Neural progenitor cell (in vitro differentiated cells): ENCODE results near the gene SLC41A1. TPM values are rescaled to one million over a fixed set of nuclear protein-coding genes. Genes with fewer than 3 reads are reported as not detected.

Source experiments
- DNase-seq: peaks from one replicate; pipeline ENCODE4 v3.0.0-alpha.2; 2016; ENCODE audit warnings: low spot score
- H2AFZ ChIP-seq: fragments of 200-600 bp; sonication (generic); replicated peaks from 2 replicates; pipeline ENCODE4 v1.6.1; 2016; ENCODE audit warnings: antibody characterized with exemption
- H3F3A ChIP-seq: fragments of 200-600 bp; sonication (generic); 2 replicates; pipeline ENCODE4 v1.6.1; 2016; ENCODE audit warnings: antibody characterized with exemption, low read depth
- H3K27ac ChIP-seq: fragments of 200-600 bp; sonication (generic); 2 replicates; pipeline ENCODE4 v1.5.1; 2016; ENCODE audit warnings: mild to moderate bottlenecking
- H3K27me3 ChIP-seq: fragments of 200-600 bp; sonication (generic); 2 replicates; pipeline ENCODE4 v1.6.1; 2016; ENCODE audit warnings: mild to moderate bottlenecking, moderate library complexity
- H3K36me3 ChIP-seq: fragments of 200-600 bp; sonication (generic); 2 replicates; pipeline ENCODE4 v1.5.1; 2016
- H3K4me1 ChIP-seq: fragments of 200-600 bp; sonication (generic); 2 replicates; pipeline ENCODE4 v1.6.1; 2016; ENCODE audit warnings: mixed run types
- H3K4me2 ChIP-seq: fragments of 200-600 bp; sonication (generic); 2 replicates; pipeline ENCODE4 v1.6.1; 2016
- H3K4me3 ChIP-seq: fragments of 200-600 bp; sonication (generic); 2 replicates; pipeline ENCODE4 v1.5.1; 2016
- H3K79me2 ChIP-seq: fragments of 200-600 bp; sonication (generic); 2 replicates; pipeline ENCODE4 v1.6.1; 2016; ENCODE audit warnings: low read depth
- H3K9ac ChIP-seq: fragments of 200-600 bp; sonication (generic); 2 replicates; pipeline ENCODE4 v1.6.1; 2016
- H3K9me3 ChIP-seq: fragments of 200-600 bp; sonication (generic); 2 replicates; pipeline ENCODE4 v1.5.1; 2016; ENCODE audit warnings: low read depth
- H4K20me1 ChIP-seq: fragments of 200-600 bp; sonication (generic); 2 replicates; pipeline ENCODE4 v1.6.1; 2016; ENCODE audit warnings: low read depth
- H3K27ac Mint-ChIP-seq: 3 replicates; pipeline ENCODE4 v1.8.0; 2021; ENCODE audit warnings: mixed read lengths
- H3K27me3 Mint-ChIP-seq: 2 replicates; pipeline ENCODE4 v1.8.0; 2022; ENCODE audit warnings: low read depth, mild to moderate bottlenecking, inconsistent platforms, moderate library complexity, mixed read lengths; ENCODE audit not compliant: insufficient read depth
- H3K36me3 Mint-ChIP-seq: 3 replicates; pipeline ENCODE4 v1.8.0; 2021; ENCODE audit warnings: mixed read lengths
- H3K4me1 Mint-ChIP-seq: 3 replicates; pipeline ENCODE4 v1.8.0; 2021; ENCODE audit warnings: mixed read lengths
- H3K4me3 Mint-ChIP-seq: 3 replicates; pipeline ENCODE4 v1.8.0; 2021; ENCODE audit warnings: mild to moderate bottlenecking, moderate library complexity, mixed read lengths
- H3K9me3 Mint-ChIP-seq: 3 replicates; pipeline ENCODE4 v1.8.0; 2020; ENCODE audit warnings: mixed read lengths
- EZH2 ChIP-seq: fragments of 200-600 bp; sonication (generic); IDR thresholded peaks from 2 replicates; pipeline ENCODE4 v1.6.1; 2017; ENCODE audit warnings: antibody characterized with exemption, mild to moderate bottlenecking, moderate library complexity
- EZH2phosphoT487 ChIP-seq: fragments of 200-600 bp; sonication (generic); IDR thresholded peaks from 2 replicates; pipeline ENCODE4 v1.6.1; 2017; ENCODE audit warnings: antibody characterized with exemption
- total RNA-seq: library from RNA; depleted of rRNA; stranded (reverse); fragments of >200 nt; gene quantifications from 2 replicates; pipeline ENCODE4 v1.2.3, GENCODE V29; 2015; ENCODE audit warnings: low replicate concordance
- TF ChIP-seq, protein P1 (sequence below): fragments of 200-600 bp; sonication (generic); IDR thresholded peaks from 2 replicates; pipeline ENCODE4 v1.5.1; 2017; ENCODE audit warnings: antibody characterized with exemption, mild to moderate bottlenecking

The SLC41A1 gene
- total RNA-seq, 1 donor from 2014 or later = 10.4 TPM

DNA sequence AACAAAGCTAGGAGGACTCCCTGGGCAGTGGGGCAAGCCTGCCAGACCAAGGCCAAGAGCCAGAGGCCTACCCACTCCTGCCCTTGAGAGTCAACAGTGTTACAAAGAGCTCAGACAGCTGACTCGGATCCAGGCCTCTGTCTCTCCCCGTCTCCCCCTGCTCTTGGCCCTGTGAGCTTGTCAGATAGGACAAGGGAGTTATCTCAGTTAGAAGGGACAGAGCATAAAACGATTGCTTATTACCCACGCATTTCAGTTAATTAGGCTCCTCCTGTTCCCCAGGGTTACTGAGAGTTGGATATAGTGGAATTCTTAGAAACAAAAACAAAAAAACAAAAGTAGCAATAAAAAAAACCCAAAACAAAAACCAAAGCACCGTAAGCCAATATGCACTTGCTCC lies 1.3 kb downstream of the SLC41A1 start:
- Mint-ChIP-seq H3K4me1 (peaks cover 33% of the 10 kb centered on the region), H3K4me3 (peak overlapping the region; percentile 93), H3K27ac (no peak overlapping the region), H3K36me3 (peaks cover 30% of the 10 kb centered on the region), H3K27me3 (peaks cover 2% of the 10 kb centered on the region), H3K9me3 (no peaks in the 10 kb centered on the region)
- no peak overlapping the region for H2AFZ ChIP-seq
- H3F3A ChIP-seq = peaks cover 9% of the 10 kb centered on the region
- peak overlapping the region; percentile 79 for H3K4me3 ChIP-seq
- H3K9me3 ChIP-seq = no peaks in the 10 kb centered on the region
- peaks cover 24% of the 10 kb centered on the region for H3K79me2 ChIP-seq
- H3K36me3 ChIP-seq = no peaks in the 10 kb centered on the region
- no peak for DNase-seq
- H3K4me1 ChIP-seq = peaks cover 24% of the 10 kb centered on the region
- no peak overlapping the region for H3K27ac ChIP-seq
- peaks cover 14% of the 10 kb centered on the region for H3K27me3 ChIP-seq
- no peak overlapping the region for H3K9ac ChIP-seq
- TF ChIP-seq EZH2 (no peak), EZH2phosphoT487 (no peak)
- TF ChIP-seq, protein P1, sequence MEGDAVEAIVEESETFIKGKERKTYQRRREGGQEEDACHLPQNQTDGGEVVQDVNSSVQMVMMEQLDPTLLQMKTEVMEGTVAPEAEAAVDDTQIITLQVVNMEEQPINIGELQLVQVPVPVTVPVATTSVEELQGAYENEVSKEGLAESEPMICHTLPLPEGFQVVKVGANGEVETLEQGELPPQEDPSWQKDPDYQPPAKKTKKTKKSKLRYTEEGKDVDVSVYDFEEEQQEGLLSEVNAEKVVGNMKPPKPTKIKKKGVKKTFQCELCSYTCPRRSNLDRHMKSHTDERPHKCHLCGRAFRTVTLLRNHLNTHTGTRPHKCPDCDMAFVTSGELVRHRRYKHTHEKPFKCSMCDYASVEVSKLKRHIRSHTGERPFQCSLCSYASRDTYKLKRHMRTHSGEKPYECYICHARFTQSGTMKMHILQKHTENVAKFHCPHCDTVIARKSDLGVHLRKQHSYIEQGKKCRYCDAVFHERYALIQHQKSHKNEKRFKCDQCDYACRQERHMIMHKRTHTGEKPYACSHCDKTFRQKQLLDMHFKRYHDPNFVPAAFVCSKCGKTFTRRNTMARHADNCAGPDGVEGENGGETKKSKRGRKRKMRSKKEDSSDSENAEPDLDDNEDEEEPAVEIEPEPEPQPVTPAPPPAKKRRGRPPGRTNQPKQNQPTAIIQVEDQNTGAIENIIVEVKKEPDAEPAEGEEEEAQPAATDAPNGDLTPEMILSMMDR = no peak
- H4K20me1 ChIP-seq = peaks cover 11% of the 10 kb centered on the region
- peak overlapping the region; percentile 82 for H3K4me2 ChIP-seq

DNA sequence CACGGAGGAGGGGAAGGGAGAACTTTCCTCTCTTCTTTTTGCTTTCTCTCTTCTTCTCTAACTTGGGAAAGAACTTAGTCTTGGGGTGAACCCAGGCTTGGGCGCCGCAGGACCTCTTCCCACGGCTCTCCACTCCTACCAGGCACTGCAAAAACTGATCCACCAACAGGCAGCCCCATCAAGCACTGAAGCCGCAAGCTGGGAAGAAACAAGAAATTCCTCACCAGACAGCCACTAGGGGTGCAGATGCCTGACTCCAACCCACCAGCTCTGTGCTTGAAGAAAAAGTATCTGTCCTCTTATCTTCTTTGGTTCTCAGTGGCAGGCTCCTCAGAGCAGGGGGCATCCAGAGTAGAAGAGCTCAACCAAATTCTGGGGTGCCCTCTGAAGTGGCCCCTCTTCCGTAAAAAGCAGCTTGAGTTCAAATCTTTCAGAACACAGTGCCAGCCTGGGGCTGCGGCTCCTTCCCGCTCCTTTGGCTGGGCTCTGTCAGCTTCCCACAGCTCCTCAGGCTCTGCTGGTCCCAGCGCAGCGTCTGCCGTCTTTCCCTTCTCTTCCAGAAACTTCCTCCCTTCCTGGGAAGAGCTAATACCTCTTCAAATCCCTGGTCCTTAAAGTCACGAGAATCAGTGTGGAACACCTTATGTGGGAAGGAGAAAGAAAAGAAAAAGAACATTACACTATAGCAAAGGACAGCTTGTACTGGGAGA lies 2.4 kb downstream of the SLC41A1 start:
- Histone ChIP-seq H3K79me2 (peaks cover 23% of the 10 kb centered on the region), H3K4me2 (no peak overlapping the region), H3K4me1 (peaks cover 24% of the 10 kb centered on the region), H2AFZ (no peak overlapping the region), H3F3A (peaks cover 9% of the 10 kb centered on the region), H3K4me3 (no peak overlapping the region), H4K20me1 (peaks cover 11% of the 10 kb centered on the region), H3K9me3 (no peaks in the 10 kb centered on the region), H3K9ac (no peak overlapping the region), H3K27ac (no peak overlapping the region), H3K36me3 (no peaks in the 10 kb centered on the region), H3K27me3 (peaks cover 14% of the 10 kb centered on the region)
- Mint-ChIP-seq H3K4me1 (peaks cover 33% of the 10 kb centered on the region), H3K4me3 (peak overlapping the region; percentile 93), H3K27ac (no peak overlapping the region), H3K36me3 (peaks cover 27% of the 10 kb centered on the region), H3K27me3 (peaks cover 2% of the 10 kb centered on the region), H3K9me3 (no peaks in the 10 kb centered on the region)
- DNase-seq = peak; percentile 44
- TF ChIP-seq EZH2phosphoT487 (no peak), EZH2 (no peak)
- TF ChIP-seq, protein P1 = peak; percentile 36

DNA sequence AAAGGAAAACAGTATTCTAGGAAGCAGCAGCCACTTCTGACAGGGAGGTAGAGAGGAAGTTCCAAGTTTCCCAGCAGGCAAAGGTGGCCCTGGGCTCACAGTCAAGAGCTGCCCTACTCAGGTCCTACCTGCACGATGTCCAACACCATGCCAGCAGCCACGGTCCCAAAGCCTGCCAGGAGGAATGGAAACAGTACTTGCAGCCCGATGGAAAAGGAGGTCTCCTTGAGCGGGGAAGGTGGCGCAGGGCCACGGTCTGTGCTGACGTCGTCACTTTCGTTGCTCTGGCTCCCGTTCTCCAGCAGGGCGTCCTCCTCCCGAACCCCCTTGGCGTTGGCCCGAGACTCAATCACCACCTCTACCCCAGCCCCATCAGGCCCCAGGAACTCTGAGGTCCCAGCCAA lies 3.1 kb downstream of the SLC41A1 start:
- Histone ChIP-seq H3K4me3 (no peak overlapping the region), H3K27me3 (peaks cover 12% of the 10 kb centered on the region), H3K79me2 (peaks cover 21% of the 10 kb centered on the region), H3K4me2 (no peak overlapping the region), H3K9ac (no peak overlapping the region), H4K20me1 (peaks cover 11% of the 10 kb centered on the region), H3F3A (peaks cover 9% of the 10 kb centered on the region), H3K9me3 (no peaks in the 10 kb centered on the region), H3K4me1 (peaks cover 24% of the 10 kb centered on the region), H3K27ac (no peak overlapping the region), H3K36me3 (no peaks in the 10 kb centered on the region), H2AFZ (no peak overlapping the region)
- Mint-ChIP-seq H3K27me3 (peaks cover 2% of the 10 kb centered on the region), H3K27ac (no peak overlapping the region), H3K4me1 (peaks cover 33% of the 10 kb centered on the region), H3K4me3 (no peak overlapping the region), H3K9me3 (no peaks in the 10 kb centered on the region), H3K36me3 (peaks cover 27% of the 10 kb centered on the region)
- no peak for DNase-seq
- TF ChIP-seq EZH2 = no peak
- TF ChIP-seq, protein P1 = no peak
- no peak for TF ChIP-seq EZH2phosphoT487
